Adrenal gland (tissue), 5 donors: ENCODE data around the gene VSIR.

Experiments used
- POLR2A ChIP-seq, 2 donors: fragments of 450-650 bp; IDR thresholded peaks; one replicate each; pipeline ENCODE4 v1.6.1; 2017; ENCODE audit warnings: antibody characterized with exemption in 2 of 2, mild to moderate bottlenecking in 2 of 2, moderate library complexity in 1 of 2
- TF ChIP-seq, protein P1 (sequence below), 6 experiments: fragments of 450-650 bp in 4 of 6; fragments of 200-600 bp in 2 of 6; sonication (generic) in 1 of 6; IDR thresholded peaks; 1 replicate in 5 of 6; 2 replicates in 1 of 6; pipeline versions ENCODE4 v1.5.1 to v1.8.0; 2016 to 2021; ENCODE audit warnings: antibody characterized with exemption in 6 of 6, mild to moderate bottlenecking in 2 of 6, moderate library complexity in 1 of 6
- donor health status: DM: no; HTN: no; CAD: no.

DNA sequence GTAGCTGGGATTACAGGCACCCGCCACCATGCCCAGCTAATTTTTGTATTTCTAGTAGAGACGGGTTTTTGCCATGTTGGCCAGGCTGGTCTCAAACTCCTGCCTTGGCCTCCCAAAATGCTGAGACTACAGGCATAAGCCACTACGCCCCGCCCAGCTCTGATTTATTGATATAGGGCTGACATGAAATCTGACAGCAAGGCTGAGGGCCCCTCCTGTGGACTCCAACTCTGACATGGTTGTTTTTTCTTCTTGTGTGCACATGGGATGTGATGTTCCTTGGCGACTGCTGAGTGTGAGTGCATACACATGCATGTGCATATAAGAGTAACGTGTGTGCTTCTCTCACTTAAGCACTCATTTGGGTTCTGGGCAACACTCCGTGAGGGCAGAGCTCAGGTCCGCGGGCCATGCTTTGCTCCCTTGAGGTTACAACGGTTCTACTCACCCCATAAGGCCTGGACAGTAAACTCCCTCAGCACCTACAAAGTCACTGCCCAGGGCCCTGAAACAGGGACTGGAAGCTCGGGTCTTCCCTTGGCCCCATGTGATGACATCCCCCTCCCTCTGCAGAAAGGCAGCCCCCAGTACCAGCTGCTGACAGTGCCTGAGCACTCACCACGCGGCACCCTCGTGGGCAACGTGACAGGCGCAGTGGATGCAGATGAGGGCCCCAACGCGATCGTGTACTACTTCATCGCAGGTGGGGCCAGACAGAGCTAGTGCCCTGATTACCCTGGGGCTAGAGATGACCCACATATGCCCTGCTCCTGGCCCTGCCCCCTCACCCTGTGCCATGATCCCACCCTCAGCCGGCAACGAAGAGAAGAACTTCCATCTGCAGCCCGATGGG lies 33.6 kb upstream of the VSIR start:
- TF ChIP-seq, protein P1, sequence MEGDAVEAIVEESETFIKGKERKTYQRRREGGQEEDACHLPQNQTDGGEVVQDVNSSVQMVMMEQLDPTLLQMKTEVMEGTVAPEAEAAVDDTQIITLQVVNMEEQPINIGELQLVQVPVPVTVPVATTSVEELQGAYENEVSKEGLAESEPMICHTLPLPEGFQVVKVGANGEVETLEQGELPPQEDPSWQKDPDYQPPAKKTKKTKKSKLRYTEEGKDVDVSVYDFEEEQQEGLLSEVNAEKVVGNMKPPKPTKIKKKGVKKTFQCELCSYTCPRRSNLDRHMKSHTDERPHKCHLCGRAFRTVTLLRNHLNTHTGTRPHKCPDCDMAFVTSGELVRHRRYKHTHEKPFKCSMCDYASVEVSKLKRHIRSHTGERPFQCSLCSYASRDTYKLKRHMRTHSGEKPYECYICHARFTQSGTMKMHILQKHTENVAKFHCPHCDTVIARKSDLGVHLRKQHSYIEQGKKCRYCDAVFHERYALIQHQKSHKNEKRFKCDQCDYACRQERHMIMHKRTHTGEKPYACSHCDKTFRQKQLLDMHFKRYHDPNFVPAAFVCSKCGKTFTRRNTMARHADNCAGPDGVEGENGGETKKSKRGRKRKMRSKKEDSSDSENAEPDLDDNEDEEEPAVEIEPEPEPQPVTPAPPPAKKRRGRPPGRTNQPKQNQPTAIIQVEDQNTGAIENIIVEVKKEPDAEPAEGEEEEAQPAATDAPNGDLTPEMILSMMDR (IDR thresholded peaks at IDR 0.05) = no peak
- TF ChIP-seq POLR2A (IDR thresholded peaks at IDR 0.05) = no peak
